Left lung (tissue), 10 donors: ENCODE measurements around the gene CLEC6A. TPM values are rescaled to one million over a fixed set of nuclear protein-coding genes. Genes with fewer than 3 reads are reported as not detected.
"Not testable (repeated sequence)": the region's sequence is repeated elsewhere in the genome, so short reads cannot be mapped to it uniquely, and the experiment has no call there.

Source experiments
- ATAC-seq: fragments of 200-7000 bp; cut with Tn5 transposase; one replicate; pipeline ENCODE4 v1.9.1; 2020; ENCODE audit warnings: moderate library complexity
- DNase-seq, 4 donors: peaks; one replicate each; pipeline ENCODE4 v3.0.0-alpha.2; 2013 to 2020
- H3K27ac ChIP-seq, 2 donors: fragments of 200-600 bp; sonication (generic) in 1 of 2; one replicate each; pipeline versions ENCODE4 v1.5.0 to v1.8.0; 2020 to 2021
- H3K27me3 ChIP-seq, 2 donors: fragments of 200-600 bp; sonication (generic) in 1 of 2; one replicate each; pipeline versions ENCODE4 v1.5.0 to v1.8.0; 2020 to 2021
- H3K36me3 ChIP-seq, 2 donors: fragments of 200-600 bp; sonication (generic) in 1 of 2; one replicate each; pipeline versions ENCODE4 v1.5.0 to v1.8.0; 2020 to 2021
- H3K4me1 ChIP-seq, 2 donors: fragments of 200-600 bp; one replicate each; pipeline ENCODE4 v1.8.0; 2021
- H3K4me3 ChIP-seq, 2 donors: fragments of 200-600 bp; sonication (generic) in 1 of 2; one replicate each; pipeline versions ENCODE4 v1.5.0 to v1.8.0; 2020 to 2021; ENCODE audit warnings: mild to moderate bottlenecking in 1 of 2
- H3K9me3 ChIP-seq, 2 donors: fragments of 200-600 bp; sonication (generic) in 1 of 2; one replicate each; pipeline versions ENCODE4 v1.5.0 to v1.8.0; 2020 to 2021
- intact Hi-C, 2 donors: fragments of 100-400 bp; cut with DNase I; formaldehyde crosslinking; loops; one replicate each; pipeline versions ENCODE4 v1.11.2 to v1.14.2; 2022
- polyA plus RNA-seq, 6 donors: library from polyadenylated mRNA; unstranded; fragments of 120-200 nt; gene quantifications; one replicate each; pipeline ENCODE4 v1.2.1, GENCODE V29; 2013; ENCODE audit not compliant: insufficient read length in 6 of 6
- total RNA-seq, 2 donors: library from RNA; stranded (reverse); fragmentation: NEBNext Ultra II Directional; extraction: Animal tissue kit (Norgen Biotek cat#: 25700); gene quantifications; one replicate each; pipeline ENCODE4 v1.2.1, GENCODE V29; 2021
- TF ChIP-seq, protein P1 (sequence below), 2 donors: fragments of 200-600 bp; sonication (generic) in 1 of 2; IDR thresholded peaks; one replicate each; pipeline versions ENCODE4 v1.5.0 to v1.8.0; 2021; ENCODE audit warnings: antibody characterized with exemption in 2 of 2
- donor health status: DM: no; HTN: yes; CAD: no.
- donor health status: DM: no; HTN: no; CAD: no.

CLEC6A gene
- total and polyA plus RNA-seq, 8 donors, result 0.32 to 0.42 TPM; not detected in 6

DNA sequence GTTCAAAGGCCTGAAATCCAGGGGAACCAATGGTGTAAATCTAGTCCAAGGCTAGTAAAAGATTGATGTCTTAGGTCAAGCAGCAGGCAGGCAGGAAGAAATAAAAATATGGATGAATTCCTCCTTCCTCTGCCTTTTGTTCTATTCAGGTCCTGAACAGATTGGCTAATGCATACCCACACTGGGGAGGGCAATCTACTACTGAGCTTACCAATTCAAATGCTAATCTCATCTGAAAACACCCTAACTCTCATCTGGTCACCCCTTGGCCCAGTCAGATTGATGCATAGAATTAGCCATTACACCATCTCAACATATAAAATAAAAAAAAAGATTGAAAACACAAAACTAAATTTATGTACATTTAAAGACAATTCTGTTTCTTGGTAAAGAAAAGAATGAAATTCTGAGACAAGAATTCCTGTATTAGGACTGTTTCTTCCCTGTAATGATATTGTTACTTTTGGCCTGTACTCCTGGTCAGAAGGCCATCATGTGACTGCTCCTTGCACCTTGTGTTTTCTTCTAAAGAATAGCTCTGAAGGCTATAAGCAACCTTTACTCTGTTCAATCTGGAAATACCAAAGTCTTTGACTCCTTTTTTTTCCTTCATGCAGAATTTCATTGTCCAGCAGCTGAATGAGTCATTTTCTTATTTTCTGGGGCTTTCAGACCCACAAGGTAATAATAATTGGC, 19.9 kb downstream of the CLEC6A start:
- H3K4me1 ChIP-seq, result no peaks in the 10 kb centered on the region
- H3K4me3 ChIP-seq, result no peak overlapping the region
- DNase-seq (no peak), ATAC-seq (no peak)
- no peaks in the 10 kb centered on the region for H3K9me3 ChIP-seq
- no peak overlapping the region for H3K27ac ChIP-seq
- H3K36me3 ChIP-seq, result no peaks in the 10 kb centered on the region
- intact Hi-C loops, result no loop called here
- TF ChIP-seq, protein P1, sequence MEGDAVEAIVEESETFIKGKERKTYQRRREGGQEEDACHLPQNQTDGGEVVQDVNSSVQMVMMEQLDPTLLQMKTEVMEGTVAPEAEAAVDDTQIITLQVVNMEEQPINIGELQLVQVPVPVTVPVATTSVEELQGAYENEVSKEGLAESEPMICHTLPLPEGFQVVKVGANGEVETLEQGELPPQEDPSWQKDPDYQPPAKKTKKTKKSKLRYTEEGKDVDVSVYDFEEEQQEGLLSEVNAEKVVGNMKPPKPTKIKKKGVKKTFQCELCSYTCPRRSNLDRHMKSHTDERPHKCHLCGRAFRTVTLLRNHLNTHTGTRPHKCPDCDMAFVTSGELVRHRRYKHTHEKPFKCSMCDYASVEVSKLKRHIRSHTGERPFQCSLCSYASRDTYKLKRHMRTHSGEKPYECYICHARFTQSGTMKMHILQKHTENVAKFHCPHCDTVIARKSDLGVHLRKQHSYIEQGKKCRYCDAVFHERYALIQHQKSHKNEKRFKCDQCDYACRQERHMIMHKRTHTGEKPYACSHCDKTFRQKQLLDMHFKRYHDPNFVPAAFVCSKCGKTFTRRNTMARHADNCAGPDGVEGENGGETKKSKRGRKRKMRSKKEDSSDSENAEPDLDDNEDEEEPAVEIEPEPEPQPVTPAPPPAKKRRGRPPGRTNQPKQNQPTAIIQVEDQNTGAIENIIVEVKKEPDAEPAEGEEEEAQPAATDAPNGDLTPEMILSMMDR (IDR thresholded peaks at IDR 0.05), result no peak
- no peaks in the 10 kb centered on the region for H3K27me3 ChIP-seq

DNA sequence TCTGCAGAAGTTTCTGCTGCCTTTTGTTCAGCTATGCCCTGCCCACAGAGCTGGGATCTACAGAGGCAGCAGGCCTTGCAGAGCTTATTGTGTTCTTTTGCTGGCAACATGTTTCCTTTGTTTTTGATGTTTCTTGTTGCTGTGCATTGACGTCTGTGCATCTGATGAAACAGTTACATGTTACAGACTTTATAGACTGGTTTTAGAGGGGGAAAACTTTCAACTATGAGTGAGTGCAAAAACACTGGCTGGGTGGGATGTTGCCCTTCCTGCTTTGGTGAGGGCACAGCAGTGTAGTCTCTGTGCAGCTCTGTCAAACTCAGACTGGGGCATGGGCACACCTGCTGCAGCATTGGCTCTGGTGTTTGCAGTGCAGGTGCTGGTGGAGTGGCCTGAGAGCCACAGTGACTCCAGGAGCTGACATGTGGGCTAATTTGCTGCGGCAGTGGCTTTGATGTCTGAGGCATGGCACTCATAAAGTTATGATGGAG, 26.9 kb downstream of the CLEC6A start:
- DNase-seq, result no peak
- Histone ChIP-seq H3K4me3 (no peak overlapping the region), H3K4me1 (no peaks in the 10 kb centered on the region), H3K9me3 (peaks cover 0 to 4% of the 10 kb centered on the region in 2 donors), H3K27ac (no peak overlapping the region), H3K36me3 (no peaks in the 10 kb centered on the region), H3K27me3 (peaks cover 0 to 11% of the 10 kb centered on the region in 2 donors)
- ATAC-seq, result no peak
- intact Hi-C loops, result no loop called here
- TF ChIP-seq, protein P1 (IDR thresholded peaks at IDR 0.05), result no peak

DNA sequence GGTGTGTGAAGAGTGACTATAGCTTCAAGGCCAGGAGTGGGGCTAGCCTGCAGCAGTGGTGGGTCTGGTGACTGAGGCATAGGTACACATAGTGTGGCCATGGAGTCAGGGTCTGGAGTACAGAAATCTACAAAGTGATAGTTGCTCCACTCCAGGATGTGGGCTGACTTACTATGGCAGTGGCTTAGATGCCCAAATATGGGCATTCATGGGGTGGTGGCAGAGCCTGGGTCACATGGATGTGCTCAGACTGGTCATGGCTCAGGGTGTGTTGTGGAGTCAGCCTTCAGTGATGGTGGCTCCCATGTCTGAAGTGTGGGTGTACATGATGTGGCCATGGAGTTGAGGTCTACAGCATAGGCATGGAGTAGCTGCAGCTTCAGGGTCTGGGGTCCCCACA, 27.3 kb downstream of the CLEC6A start:
- DNase-seq (no peak), ATAC-seq (no peak)
- Histone ChIP-seq H3K4me1 (no peaks in the 10 kb centered on the region), H3K27ac (no peak overlapping the region), H3K9me3 (peaks cover 0 to 4% of the 10 kb centered on the region in 2 donors), H3K4me3 (no peak overlapping the region), H3K27me3 (peaks cover 0 to 11% of the 10 kb centered on the region in 2 donors), H3K36me3 (no peaks in the 10 kb centered on the region)
- intact Hi-C loops, result no loop called here
- TF ChIP-seq, protein P1 (IDR thresholded peaks at IDR 0.05), result no peak

DNA sequence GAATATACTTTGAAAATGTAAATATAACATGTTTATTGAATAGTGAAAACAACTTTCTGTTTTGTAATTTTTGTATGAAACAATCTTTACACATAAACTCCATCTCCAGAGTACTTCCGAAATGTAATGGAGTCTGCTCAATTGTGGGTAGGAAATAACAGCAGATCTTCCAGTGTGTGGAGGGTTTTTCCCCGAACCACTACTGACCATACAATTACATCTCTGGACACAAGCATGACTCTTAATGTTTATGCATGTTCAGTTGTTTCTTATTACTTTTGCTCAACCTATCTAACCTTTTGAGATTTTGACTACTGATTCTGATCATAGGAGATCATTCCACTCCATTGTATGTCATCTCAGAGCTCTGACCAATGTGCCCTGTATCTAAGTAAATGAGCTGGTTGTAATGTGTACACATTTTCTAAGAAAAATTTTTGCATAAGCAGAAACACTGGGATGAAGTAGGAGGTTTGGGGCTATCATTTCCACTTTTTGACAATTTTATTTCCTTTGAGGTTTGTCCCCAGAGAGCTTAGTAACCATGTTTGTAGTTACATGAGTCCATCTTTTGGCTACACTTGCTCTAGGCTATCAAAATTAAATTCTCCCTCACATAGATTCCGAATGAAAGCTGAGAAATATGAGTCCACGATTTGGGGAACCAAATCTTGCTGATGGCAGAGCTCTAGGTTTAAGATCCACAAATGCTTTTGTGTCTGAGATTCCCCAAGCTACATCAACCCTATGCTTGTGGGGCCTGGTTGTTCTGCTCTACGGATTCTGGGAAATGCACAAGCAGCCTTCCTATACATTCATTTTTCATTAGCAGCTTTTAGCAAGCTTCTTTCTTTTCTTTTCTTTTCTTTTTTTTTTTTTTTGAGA, 36.1 kb downstream of the CLEC6A start:
- peaks cover 0 to 27% of the 10 kb centered on the region in 2 donors for H3K4me1 ChIP-seq
- intact Hi-C loops, result no loop called here
- peak overlapping the region in 1 of 2 donors; percentile 85 for H3K27ac ChIP-seq
- no peaks in the 10 kb centered on the region for H3K9me3 ChIP-seq
- DNase-seq (no peak), ATAC-seq (peak; percentile 43)
- TF ChIP-seq, protein P1 (IDR thresholded peaks at IDR 0.05), result no peak
- H3K36me3 ChIP-seq, result no peaks in the 10 kb centered on the region
- H3K4me3 ChIP-seq, result no peak overlapping the region
- no peaks in the 10 kb centered on the region for H3K27me3 ChIP-seq

DNA sequence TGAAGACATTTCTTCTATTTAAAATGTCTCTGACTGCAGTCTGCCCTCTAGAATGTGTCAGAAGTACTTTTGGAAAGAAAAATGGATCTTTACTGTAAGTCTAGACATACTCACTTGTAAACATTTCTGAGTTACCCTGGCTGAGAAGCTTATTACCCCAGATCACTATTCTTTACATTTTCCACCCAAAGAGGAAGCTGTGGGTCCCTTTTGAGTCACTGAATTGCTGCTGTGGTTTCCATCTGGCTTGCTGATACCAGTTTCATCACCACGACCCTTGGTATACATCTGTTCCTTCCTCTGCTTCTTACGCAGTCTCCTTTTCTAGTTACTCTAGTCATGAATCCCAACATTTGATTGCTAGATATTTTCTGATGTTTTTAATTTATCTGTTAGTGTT, 37.3 kb downstream of the CLEC6A start:
- no peaks in the 10 kb centered on the region for H3K9me3 ChIP-seq
- intact Hi-C loops, result no loop called here
- peaks cover 0 to 27% of the 10 kb centered on the region in 2 donors for H3K4me1 ChIP-seq
- H3K36me3 ChIP-seq, result no peaks in the 10 kb centered on the region
- no peak overlapping the region for H3K4me3 ChIP-seq
- peak overlapping the region in 1 of 2 donors; percentile 85 for H3K27ac ChIP-seq
- H3K27me3 ChIP-seq, result no peaks in the 10 kb centered on the region
- DNase-seq (peak in 2 of 4 donors; percentile 7 to 51), ATAC-seq (peak; percentile 79)
- TF ChIP-seq, protein P1 (IDR thresholded peaks at IDR 0.05), result no peak

DNA sequence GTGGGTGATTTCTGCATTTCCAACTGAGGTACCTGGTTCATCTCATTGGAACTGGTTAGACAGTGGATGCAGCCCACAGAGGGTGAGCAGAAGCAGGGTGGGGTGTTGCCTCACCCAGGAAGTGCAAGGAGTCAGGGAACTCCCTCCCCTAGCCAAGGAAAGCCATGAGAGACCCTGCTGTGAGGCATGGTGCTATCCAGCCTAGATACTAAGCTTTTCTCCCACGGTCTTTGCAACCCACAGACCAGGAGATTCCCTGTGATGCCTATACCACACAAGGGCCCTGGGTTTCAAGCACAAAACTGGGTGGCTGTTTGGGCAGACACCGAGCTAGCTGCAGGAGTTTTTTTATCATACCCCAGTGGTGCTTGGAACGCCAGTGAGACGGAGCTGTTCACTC, 39.9 kb downstream of the CLEC6A start:
- H3K4me3 ChIP-seq, H3K27ac ChIP-seq, intact Hi-C loops, H3K36me3 ChIP-seq, DNase-seq, H3K27me3 ChIP-seq, H3K9me3 ChIP-seq, ATAC-seq: not testable (repeated sequence)
- H3K4me1 ChIP-seq, result peaks cover 0 to 27% of the 10 kb centered on the region in 2 donors

DNA sequence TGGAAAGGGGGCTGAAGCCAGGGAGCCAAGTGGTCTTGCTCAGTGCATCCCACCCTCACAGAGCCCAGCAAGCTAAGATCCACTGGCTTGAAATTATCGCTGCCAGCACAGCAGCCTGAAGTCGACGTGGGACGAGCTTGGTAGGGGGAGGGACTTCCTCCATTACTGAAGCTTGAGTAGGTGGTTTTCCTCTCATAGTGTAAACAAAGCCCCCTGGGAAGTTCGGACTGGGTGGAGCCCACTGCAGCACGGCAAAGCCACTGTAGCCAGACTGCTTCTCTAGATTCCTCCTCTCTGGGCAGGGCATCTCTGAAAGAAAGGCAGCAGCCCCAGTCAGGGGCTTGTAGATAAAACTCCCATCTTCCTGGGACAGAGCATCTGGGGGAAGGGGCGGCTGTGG, 40.3 kb downstream of the CLEC6A start:
- ATAC-seq, H3K27ac ChIP-seq, H3K36me3 ChIP-seq, H3K27me3 ChIP-seq, DNase-seq, H3K9me3 ChIP-seq, H3K4me3 ChIP-seq, intact Hi-C loops: not testable (repeated sequence)
- H3K4me1 ChIP-seq, result peaks cover 0 to 25% of the 10 kb centered on the region in 2 donors
